NCI-H1417 treated with DMSO at 0.1 percent for 48 hours (cell line): ENCODE measurements around the gene RPS19BP1.

Source experiments
- DNase-seq: peaks from one replicate; lab custom pipeline; 2025; lab: John Stamatoyannopoulos, UW

Gene RPS19BP1

GRCh38 chr22:39490135-39490798 is 42.3 kb downstream of the RPS19BP1 start:
- no peak for DNase-seq

GRCh38 chr22:39489094-39490068 is 43.2 kb downstream of the RPS19BP1 start:
- no peak for DNase-seq

GRCh38 chr22:39488563-39489083 is 43.9 kb downstream of the RPS19BP1 start:
- no peak for DNase-seq

GRCh38 chr22:39487826-39488520 is 44.6 kb downstream of the RPS19BP1 start:
- no peak for DNase-seq

- DNase-seq: no peak
Measured at GRCh38 chr22:39486951-39487825, 45.4 kb downstream of the RPS19BP1 start.

GRCh38 chr22:39482768-39483167 is 49.8 kb downstream of the RPS19BP1 start:
- no peak for DNase-seq

GRCh38 chr22:39481595-39481994 is 51.0 kb downstream of the RPS19BP1 start:
- DNase-seq: no peak

GRCh38 chr22:39481054-39481453 is 51.5 kb downstream of the RPS19BP1 start:
- DNase-seq: no peak

GRCh38 chr22:39480557-39480956 is 52.0 kb downstream of the RPS19BP1 start:
- no peak for DNase-seq

- DNase-seq: no peak
Measured at GRCh38 chr22:39479254-39479653, 53.3 kb downstream of the RPS19BP1 start.
